Measurements from ENCODE around the gene GPR108. TPM values are rescaled to one million over a fixed set of nuclear protein-coding genes. Genes with fewer than 3 reads are reported as not detected.
A peak's percentile ranks its signal among the peaks of the same experiment; 100 is the strongest.

Gene GPR108
- total and polyA plus RNA-seq, 2 of the 13 experiments (the other 11 are each of a cell fraction or from before 2014, with no cell fraction given), result 36.4 to 63.0 TPM

DNA sequence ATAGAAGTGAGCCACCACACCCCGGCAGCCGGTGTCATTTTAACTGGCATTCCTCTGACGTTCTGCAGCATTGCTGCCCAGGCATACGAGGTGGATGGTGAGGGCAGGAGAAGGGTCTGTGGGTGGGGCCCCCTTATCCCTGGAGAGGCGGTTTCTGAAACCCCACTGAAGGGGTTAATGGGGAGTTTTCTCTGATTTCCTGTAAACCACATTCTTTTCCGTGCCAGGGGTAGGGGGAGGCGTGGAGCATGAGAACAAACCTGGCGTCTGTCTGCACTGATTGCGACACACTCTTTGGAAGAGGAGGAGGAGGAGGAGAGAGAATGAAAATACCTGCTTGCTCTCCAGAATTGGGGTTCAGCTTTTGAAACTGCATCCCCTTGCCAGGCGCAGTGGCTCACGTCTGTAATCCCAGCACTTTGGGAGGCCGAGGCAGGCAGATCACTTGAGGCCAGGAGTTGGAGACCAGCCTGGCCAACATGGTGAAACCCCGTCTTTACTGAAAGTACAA lies 14.2 kb downstream of the GPR108 start (continued):
- TF ChIP-seq FOXA1 (IDR thresholded peaks at IDR 0.05) (no peak), FOXA1 (CRISPR knock-in tag; IDR thresholded peaks at IDR 0.05) (no peak), ZNF598 (CRISPR knock-in tag; IDR thresholded peaks at IDR 0.05; ENCODE audit: borderline replicate concordance) (no peak), ZNF253 (CRISPR knock-in tag; IDR thresholded peaks at IDR 0.05; ENCODE audit: borderline replicate concordance) (no peak), FOXO1 (CRISPR knock-in tag; IDR thresholded peaks at IDR 0.05) (peak; percentile 83), RELA (CRISPR knock-in tag; IDR thresholded peaks at IDR 0.05) (peak; percentile 94; the same call in 1 of the 2 replicates), ZZZ3 (CRISPR knock-in tag; IDR thresholded peaks at IDR 0.05; ENCODE audit: borderline replicate concordance) (no peak), MEIS1 (CRISPR knock-in tag; IDR thresholded peaks at IDR 0.05; ENCODE audit: borderline replicate concordance) (no peak), MAFF (IDR thresholded peaks at IDR 0.05; ENCODE audit: low read depth, low read length) (no peak), TMF1 (CRISPR knock-in tag; IDR thresholded peaks at IDR 0.05; ENCODE audit: low read depth) (no peak), ZNF451 (CRISPR knock-in tag; IDR thresholded peaks at IDR 0.05) (no peak), ZFAT (CRISPR knock-in tag; conservative IDR thresholded peaks at IDR 0.05) (no peak), GFI1 (CRISPR knock-in tag; IDR thresholded peaks at IDR 0.05; ENCODE audit: borderline replicate concordance) (peak; percentile 88), ZNF605 (CRISPR knock-in tag; IDR thresholded peaks at IDR 0.05) (peak; percentile 55), BRCA1 (CRISPR knock-in tag; IDR thresholded peaks at IDR 0.05) (no peak), IRF1 (CRISPR knock-in tag; IDR thresholded peaks at IDR 0.05; ENCODE audit: low read depth) (no peak), ZNF572 (CRISPR knock-in tag; IDR thresholded peaks at IDR 0.05) (no peak), ZNF225 (CRISPR knock-in tag; IDR thresholded peaks at IDR 0.05) (no peak), CBFB (CRISPR knock-in tag; IDR thresholded peaks at IDR 0.05) (peak; percentile 54; the same call in 1 of the 2 replicates), MAFK (conservative IDR thresholded peaks at IDR 0.05 in 1 of 2, IDR thresholded peaks at IDR 0.05 in 1 of 2; ENCODE audit: low read length in 2 of 2) (no peak), ZNF879 (CRISPR knock-in tag; IDR thresholded peaks at IDR 0.05) (no peak)
- TF ChIP-seq, protein P1, sequence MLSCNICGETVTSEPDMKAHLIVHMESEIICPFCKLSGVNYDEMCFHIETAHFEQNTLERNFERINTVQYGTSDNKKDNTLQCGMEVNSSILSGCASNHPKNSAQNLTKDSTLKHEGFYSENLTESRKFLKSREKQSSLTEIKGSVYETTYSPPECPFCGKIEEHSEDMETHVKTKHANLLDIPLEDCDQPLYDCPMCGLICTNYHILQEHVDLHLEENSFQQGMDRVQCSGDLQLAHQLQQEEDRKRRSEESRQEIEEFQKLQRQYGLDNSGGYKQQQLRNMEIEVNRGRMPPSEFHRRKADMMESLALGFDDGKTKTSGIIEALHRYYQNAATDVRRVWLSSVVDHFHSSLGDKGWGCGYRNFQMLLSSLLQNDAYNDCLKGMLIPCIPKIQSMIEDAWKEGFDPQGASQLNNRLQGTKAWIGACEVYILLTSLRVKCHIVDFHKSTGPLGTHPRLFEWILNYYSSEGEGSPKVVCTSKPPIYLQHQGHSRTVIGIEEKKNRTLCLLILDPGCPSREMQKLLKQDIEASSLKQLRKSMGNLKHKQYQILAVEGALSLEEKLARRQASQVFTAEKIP (CRISPR knock-in tag; IDR thresholded peaks at IDR 0.05; ENCODE audit: borderline replicate concordance), result no peak
- TF ChIP-seq, protein P2, sequence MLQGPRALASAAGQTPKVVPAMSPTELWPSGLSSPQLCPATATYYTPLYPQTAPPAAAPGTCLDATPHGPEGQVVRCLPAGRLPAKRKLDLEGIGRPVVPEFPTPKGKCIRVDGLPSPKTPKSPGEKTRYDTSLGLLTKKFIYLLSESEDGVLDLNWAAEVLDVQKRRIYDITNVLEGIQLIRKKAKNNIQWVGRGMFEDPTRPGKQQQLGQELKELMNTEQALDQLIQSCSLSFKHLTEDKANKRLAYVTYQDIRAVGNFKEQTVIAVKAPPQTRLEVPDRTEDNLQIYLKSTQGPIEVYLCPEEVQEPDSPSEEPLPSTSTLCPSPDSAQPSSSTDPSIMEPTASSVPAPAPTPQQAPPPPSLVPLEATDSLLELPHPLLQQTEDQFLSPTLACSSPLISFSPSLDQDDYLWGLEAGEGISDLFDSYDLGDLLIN (CRISPR knock-in tag; IDR thresholded peaks at IDR 0.05; ENCODE audit: borderline replicate concordance), result no peak
- TF ChIP-seq, protein P3, sequence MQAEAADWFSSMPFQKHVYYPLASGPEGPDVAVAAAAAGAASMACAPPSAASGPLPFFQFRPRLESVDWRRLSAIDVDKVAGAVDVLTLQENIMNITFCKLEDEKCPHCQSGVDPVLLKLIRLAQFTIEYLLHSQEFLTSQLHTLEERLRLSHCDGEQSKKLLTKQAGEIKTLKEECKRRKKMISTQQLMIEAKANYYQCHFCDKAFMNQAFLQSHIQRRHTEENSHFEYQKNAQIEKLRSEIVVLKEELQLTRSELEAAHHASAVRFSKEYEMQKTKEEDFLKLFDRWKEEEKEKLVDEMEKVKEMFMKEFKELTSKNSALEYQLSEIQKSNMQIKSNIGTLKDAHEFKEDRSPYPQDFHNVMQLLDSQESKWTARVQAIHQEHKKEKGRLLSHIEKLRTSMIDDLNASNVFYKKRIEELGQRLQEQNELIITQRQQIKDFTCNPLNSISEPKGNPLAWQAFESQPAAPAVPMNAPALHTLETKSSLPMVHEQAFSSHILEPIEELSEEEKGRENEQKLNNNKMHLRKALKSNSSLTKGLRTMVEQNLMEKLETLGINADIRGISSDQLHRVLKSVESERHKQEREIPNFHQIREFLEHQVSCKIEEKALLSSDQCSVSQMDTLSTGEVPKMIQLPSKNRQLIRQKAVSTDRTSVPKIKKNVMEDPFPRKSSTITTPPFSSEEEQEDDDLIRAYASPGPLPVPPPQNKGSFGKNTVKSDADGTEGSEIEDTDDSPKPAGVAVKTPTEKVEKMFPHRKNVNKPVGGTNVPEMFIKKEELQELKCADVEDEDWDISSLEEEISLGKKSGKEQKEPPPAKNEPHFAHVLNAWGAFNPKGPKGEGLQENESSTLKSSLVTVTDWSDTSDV (CRISPR knock-in tag; IDR thresholded peaks at IDR 0.05), result no peak
